Superior temporal gyrus (tissue), 1 donor: ENCODE measurements around the gene PDE6G.
A peak's percentile ranks its signal among the peaks of the same experiment; 100 is the strongest.

Experiments
- DNase-seq: peaks from one replicate; pipeline ENCODE4 v3.0.0-alpha.2; 2016; ENCODE audit errors: extremely low spot score

The PDE6G gene

GRCh38 chr17:81687770-81688541, 31.6 kb upstream of the PDE6G start:
- DNase-seq = no peak

- DNase-seq = no peak
Measured at GRCh38 chr17:81686614-81687013, 30.3 kb upstream of the PDE6G start.

GRCh38 chr17:81685108-81685507, 28.8 kb upstream of the PDE6G start:
- no peak for DNase-seq

GRCh38 chr17:81684442-81684911, 28.1 kb upstream of the PDE6G start:
- DNase-seq = no peak

GRCh38 chr17:81683584-81684441, 27.5 kb upstream of the PDE6G start, which contains the start of the genes ARL16 and HGS:
Gene ARL16, minus strand, starts transcription at chr17:81683797. Its CDS starts 44 bp downstream, at chr17:81683753.
Gene HGS, plus strand, starts transcription at chr17:81684011. Its CDS starts 56 bp downstream, at chr17:81684067.
- peak; percentile 99 for DNase-seq

- DNase-seq = no peak
Measured at GRCh38 chr17:81683208-81683583, 26.9 kb upstream of the PDE6G start.

GRCh38 chr17:81682565-81683207, 26.3 kb upstream of the PDE6G start:
- no peak for DNase-seq

- DNase-seq = no peak
Measured at GRCh38 chr17:81681672-81682071, 25.3 kb upstream of the PDE6G start.

GRCh38 chr17:81680150-81680549, 23.8 kb upstream of the PDE6G start:
- DNase-seq = no peak

GRCh38 chr17:81676906-81677305, 20.6 kb upstream of the PDE6G start:
- no peak for DNase-seq

GRCh38 chr17:81675515-81676221, 19.3 kb upstream of the PDE6G start:
- peak; percentile 29 for DNase-seq

GRCh38 chr17:81673561-81674258, 17.4 kb upstream of the PDE6G start:
- no peak for DNase-seq

GRCh38 chr17:81672954-81673353, 16.6 kb upstream of the PDE6G start:
- DNase-seq = no peak

GRCh38 chr17:81672504-81672903, 16.2 kb upstream of the PDE6G start:
- no peak for DNase-seq

GRCh38 chr17:81667754-81668153, 11.4 kb upstream of the PDE6G start:
- DNase-seq = no peak

- peak; percentile 98 for DNase-seq
Measured at GRCh38 chr17:81666342-81667191, 10.2 kb upstream of the PDE6G start, which contains the start of the genes CCDC137 and OXLD1. Gene CCDC137, plus strand, starts transcription at chr17:81666737. Its CDS starts 30 bp downstream, at chr17:81666767. Gene OXLD1, minus strand, starts transcription at chr17:81666605. Its CDS starts 28 bp downstream, at chr17:81666577.

GRCh38 chr17:81666092-81666341, 9.7 kb upstream of the PDE6G start:
- DNase-seq = no peak

- no peak for DNase-seq
Measured at GRCh38 chr17:81665205-81666091, 9.1 kb upstream of the PDE6G start.

GRCh38 chr17:81664051-81664470, 7.7 kb upstream of the PDE6G start:
- DNase-seq = no peak
